Loucy (cell line): ENCODE measurements around the gene STX11.

Experiments
- H2AFZ ChIP-seq: fragments of 200-600 bp; sonication (generic); 2 replicates; pipeline ENCODE4 v1.6.0; 2016; ENCODE audit warnings: antibody characterized with exemption, mild to moderate bottlenecking, low read length, moderate library complexity
- H3F3A ChIP-seq: fragments of 200-600 bp; 2 replicates; pipeline ENCODE4 v1.6.0; 2016; ENCODE audit warnings: antibody characterized with exemption, low read depth, mild to moderate bottlenecking
- H3K27me3 ChIP-seq: fragments of 200-600 bp; sonication (generic); 2 replicates; pipeline ENCODE4 v1.6.1; 2014; ENCODE audit warnings: low read length, mild to moderate bottlenecking; ENCODE audit not compliant: insufficient read depth, poor library complexity, severe bottlenecking
- H3K36me3 ChIP-seq: fragments of 200-600 bp; sonication (generic); 2 replicates; pipeline ENCODE4 v1.6.1; 2016; ENCODE audit warnings: low read length; ENCODE audit not compliant: insufficient read depth
- H3K4me1 ChIP-seq: fragments of 200-600 bp; sonication (generic); 2 replicates; pipeline ENCODE4 v1.5.1; 2014; ENCODE audit warnings: low read length, mild to moderate bottlenecking; ENCODE audit not compliant: insufficient read depth, poor library complexity, severe bottlenecking
- H3K4me2 ChIP-seq: fragments of 200-600 bp; sonication (generic); 2 replicates; pipeline ENCODE4 v1.6.0; 2014; ENCODE audit warnings: antibody characterized with exemption, low read length, low read depth, mild to moderate bottlenecking; ENCODE audit not compliant: poor library complexity, severe bottlenecking
- H3K4me3 ChIP-seq: fragments of 200-600 bp; sonication (generic); 2 replicates; pipeline ENCODE4 v1.5.1; 2014; ENCODE audit warnings: low read length, mild to moderate bottlenecking, mixed read lengths; ENCODE audit not compliant: poor library complexity, severe bottlenecking
- H3K79me2 ChIP-seq: fragments of 200-600 bp; sonication (generic); 2 replicates; pipeline ENCODE4 v1.6.1; 2014; ENCODE audit warnings: low read length; ENCODE audit not compliant: insufficient read depth
- H3K9ac ChIP-seq: fragments of 200-600 bp; sonication (generic); 2 replicates; pipeline ENCODE4 v1.6.0; 2014; ENCODE audit warnings: mild to moderate bottlenecking, low read depth, low read length, moderate library complexity; ENCODE audit not compliant: poor library complexity, severe bottlenecking
- H3K9me2 ChIP-seq: fragments of 200-600 bp; sonication (generic); replicated peaks from 2 replicates; pipeline ENCODE4 v1.6.1; 2016; ENCODE audit warnings: low read depth, low read length, mixed read lengths
- H3K9me3 ChIP-seq: fragments of 200-600 bp; sonication (generic); 2 replicates; pipeline ENCODE4 v1.6.1; 2014; ENCODE audit warnings: mild to moderate bottlenecking, antibody characterized with exemption, low read length, low read depth; ENCODE audit not compliant: insufficient read depth
- H4K20me1 ChIP-seq: fragments of 200-600 bp; sonication (generic); 2 replicates; pipeline ENCODE4 v1.6.0; 2014; ENCODE audit warnings: antibody characterized with exemption, low read length, mild to moderate bottlenecking; ENCODE audit not compliant: insufficient read depth, poor library complexity, severe bottlenecking
- CTCF ChIP-seq: fragments of 200-600 bp; sonication (generic); conservative IDR thresholded peaks from 2 replicates; pipeline ENCODE4 v1.5.1; 2014; ENCODE audit warnings: mild to moderate bottlenecking, antibody characterized with exemption, low read length
- EZH2phosphoT487 ChIP-seq: fragments of 200-600 bp; IDR thresholded peaks from 2 replicates; pipeline ENCODE4 v1.6.1; 2018; ENCODE audit warnings: antibody characterized with exemption, mild to moderate bottlenecking, moderate library complexity, borderline replicate concordance

The STX11 gene

GRCh38 chr6:144232832-144233230 is 82.5 kb downstream of the STX11 start:
- Histone ChIP-seq H3K4me3 (no peak overlapping the region), H3K9me2 (no peaks in the 10 kb centered on the region), H3K36me3 (no peaks in the 10 kb centered on the region), H3F3A (no peaks in the 10 kb centered on the region), H4K20me1 (no peaks in the 10 kb centered on the region), H3K4me2 (no peak overlapping the region), H3K79me2 (no peaks in the 10 kb centered on the region), H3K27me3 (no peaks in the 10 kb centered on the region), H3K9ac (no peak overlapping the region), H2AFZ (no peak overlapping the region), H3K4me1 (no peaks in the 10 kb centered on the region), H3K9me3 (no peaks in the 10 kb centered on the region)
- TF ChIP-seq EZH2phosphoT487 (no peak), CTCF (no peak)

GRCh38 chr6:144234399-144234798 is 84.1 kb downstream of the STX11 start:
- Histone ChIP-seq H3K4me2 (no peak overlapping the region), H3K4me3 (no peak overlapping the region), H2AFZ (no peak overlapping the region), H3K4me1 (no peaks in the 10 kb centered on the region), H3K79me2 (no peaks in the 10 kb centered on the region), H3K9me3 (0 out of 2 replicates have a peak, but pooled peaks cover 5% of the 10 kb centered on the region), H3K27me3 (no peaks in the 10 kb centered on the region), H3K9ac (no peak overlapping the region), H4K20me1 (no peaks in the 10 kb centered on the region), H3K9me2 (no peaks in the 10 kb centered on the region), H3F3A (no peaks in the 10 kb centered on the region), H3K36me3 (no peaks in the 10 kb centered on the region)
- no peak for TF ChIP-seq CTCF
- no peak for TF ChIP-seq EZH2phosphoT487

- Histone ChIP-seq H3F3A (no peaks in the 10 kb centered on the region), H2AFZ (no peak overlapping the region), H4K20me1 (no peaks in the 10 kb centered on the region), H3K9me3 (0 out of 2 replicates have a peak, but pooled peaks cover 5% of the 10 kb centered on the region), H3K36me3 (no peaks in the 10 kb centered on the region), H3K9me2 (no peaks in the 10 kb centered on the region), H3K4me2 (no peak overlapping the region), H3K4me1 (no peaks in the 10 kb centered on the region), H3K9ac (no peak overlapping the region), H3K4me3 (no peak overlapping the region), H3K27me3 (no peaks in the 10 kb centered on the region), H3K79me2 (no peaks in the 10 kb centered on the region)
- no peak for TF ChIP-seq EZH2phosphoT487
- TF ChIP-seq CTCF = no peak
Measured at GRCh38 chr6:144234935-144235334, 84.6 kb downstream of the STX11 start.
